HG02970 (cell line): ENCODE data around the gene KLHL30.
"Not testable (repeated sequence)": the region's sequence is repeated elsewhere in the genome, so short reads cannot be mapped to it uniquely, and the experiment has no call there.

Experiments used
- ATAC-seq: cut with Tn5 transposase; IDR thresholded peaks from one replicate; pipeline ENCODE4 v1.9.1; 2021; ENCODE audit warnings: mild to moderate bottlenecking, moderate library complexity, moderate number of reproducible peaks; ENCODE audit not compliant: unreplicated experiment, low FRiP score

KLHL30 gene

DNA sequence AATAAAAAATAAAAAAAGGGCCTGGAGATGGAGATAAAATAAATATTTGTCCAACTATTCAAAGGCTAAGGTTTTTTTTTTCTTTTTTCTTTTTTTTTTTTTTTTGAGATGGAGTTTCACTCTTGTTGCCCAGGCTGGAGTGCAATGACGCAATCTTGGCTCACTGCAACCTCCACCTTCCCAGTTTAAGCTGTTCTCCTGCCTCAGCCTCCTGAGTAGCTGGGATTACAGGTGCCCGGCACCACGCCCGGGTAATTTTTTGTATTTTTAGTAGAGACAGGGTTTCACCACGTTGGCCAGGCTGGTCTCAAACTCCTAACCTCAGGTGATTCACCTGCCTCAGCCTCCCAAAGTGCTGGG is 32.6 kb downstream of the KLHL30 start:
- not testable (repeated sequence) for ATAC-seq

DNA sequence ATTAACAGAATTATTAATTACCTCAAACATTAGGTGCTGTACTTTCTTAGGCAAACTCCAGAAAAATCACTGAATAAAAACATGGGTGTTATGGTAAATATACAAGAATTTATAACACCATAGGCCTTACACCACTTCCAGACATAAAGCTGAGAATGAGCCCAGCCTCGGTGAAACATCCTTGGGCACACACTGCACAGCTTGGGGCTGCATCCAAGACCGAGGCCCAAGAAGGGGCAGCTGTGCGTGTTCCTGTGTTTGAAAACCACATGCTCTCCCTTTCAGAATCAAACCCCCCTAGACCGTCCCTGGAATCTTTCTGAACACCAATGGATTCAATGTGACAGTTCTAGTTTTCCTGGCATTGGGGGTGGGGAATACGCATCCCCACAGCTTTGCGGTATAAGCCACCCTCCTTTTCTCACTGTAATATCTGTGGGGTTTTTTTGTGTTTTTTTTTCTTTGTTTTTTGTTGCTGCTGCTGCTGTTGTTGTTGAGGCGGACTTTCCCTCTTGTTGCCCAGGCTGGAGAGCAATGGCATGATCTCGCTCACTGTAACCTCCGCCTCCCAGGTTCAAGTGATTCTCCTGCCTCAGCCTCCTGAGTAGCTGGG is 33.2 kb downstream of the KLHL30 start:
- no peak for ATAC-seq

GRCh38 chr2:238172439-238172838 is 34.0 kb downstream of the KLHL30 start:
- ATAC-seq = no peak

DNA sequence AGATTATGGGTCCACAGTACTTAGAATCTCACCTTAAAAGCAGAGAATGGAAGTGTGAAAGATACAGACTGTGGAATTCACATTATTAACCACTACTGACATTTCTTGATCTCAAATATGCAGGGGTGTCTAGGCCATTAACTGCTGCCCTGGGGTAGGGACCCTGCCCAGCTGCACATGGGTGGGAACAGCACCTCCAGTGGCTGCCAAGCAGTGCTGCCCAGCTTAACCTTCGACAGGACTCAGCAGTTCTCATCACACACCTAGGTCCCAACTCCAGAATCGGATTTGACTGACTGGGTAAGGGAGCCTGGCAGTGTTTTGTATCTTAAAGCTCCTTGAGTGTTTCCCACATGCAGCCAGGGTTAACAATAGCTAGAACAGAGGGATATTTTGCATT is 35.2 kb downstream of the KLHL30 start:
- no peak for ATAC-seq

DNA sequence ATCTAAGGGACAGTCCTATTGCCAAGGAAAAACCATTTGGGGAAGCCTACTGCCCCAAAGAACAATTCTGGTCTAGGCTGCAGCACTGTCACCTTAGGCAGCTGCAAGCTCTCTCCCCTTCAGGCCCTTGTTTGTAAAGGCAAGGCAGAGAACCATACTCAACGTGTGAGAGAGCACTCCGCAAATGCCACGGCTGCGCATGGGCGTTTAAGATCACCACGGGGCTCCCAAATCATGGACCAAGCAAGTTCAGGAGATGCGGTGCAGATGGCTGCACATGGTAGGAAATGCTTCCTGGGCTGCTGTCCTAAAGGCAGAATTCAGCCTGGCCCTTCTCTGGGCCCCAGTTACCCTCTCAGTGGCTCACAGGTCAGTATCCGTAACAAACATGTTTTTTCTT is 35.8 kb downstream of the KLHL30 start:
- no peak for ATAC-seq

GRCh38 chr2:238174701-238175100 is 36.2 kb downstream of the KLHL30 start:
- ATAC-seq = no peak

GRCh38 chr2:238176613-238177012 is 38.1 kb downstream of the KLHL30 start:
- no peak for ATAC-seq

DNA sequence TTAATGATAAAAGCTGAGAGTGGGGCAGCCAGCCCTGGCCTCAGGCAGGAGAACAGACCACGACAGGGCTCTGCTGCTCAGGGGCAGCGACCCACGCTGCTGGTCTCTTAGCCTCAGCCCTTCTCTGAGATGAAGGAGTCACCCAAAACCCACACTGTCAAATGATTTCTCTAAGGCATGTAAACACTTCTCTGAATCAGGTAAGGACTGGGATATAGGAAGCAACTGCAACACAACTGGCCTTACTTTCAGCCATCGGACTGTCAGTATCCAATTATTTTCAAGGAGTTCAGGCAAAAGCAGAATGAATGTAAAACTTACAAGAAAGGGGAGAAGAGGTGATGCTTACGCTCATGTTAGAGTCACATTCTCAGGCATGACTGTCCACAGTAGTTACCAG is 42.1 kb downstream of the KLHL30 start:
- ATAC-seq = no peak

GRCh38 chr2:238182362-238182761 is 43.9 kb downstream of the KLHL30 start:
- ATAC-seq = no peak

DNA sequence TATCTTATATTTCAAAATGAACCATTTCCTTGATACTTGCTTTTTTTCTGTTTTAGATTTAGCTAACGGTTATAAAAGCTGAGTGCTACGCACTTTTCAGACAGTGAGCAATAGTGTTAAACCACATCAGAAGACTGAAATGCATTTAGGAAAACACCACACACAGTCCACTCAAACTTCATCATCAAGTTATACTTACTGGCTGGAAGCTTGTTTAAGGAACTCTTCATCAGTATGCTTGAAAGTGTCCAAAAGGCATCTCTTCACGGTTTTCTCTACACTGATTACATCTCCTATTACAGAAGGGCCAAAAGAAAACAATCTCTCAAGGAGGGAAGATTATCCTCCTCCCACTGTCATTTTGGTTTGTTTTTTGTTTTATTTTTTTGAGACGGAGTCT is 45.4 kb downstream of the KLHL30 start:
- no peak for ATAC-seq

DNA sequence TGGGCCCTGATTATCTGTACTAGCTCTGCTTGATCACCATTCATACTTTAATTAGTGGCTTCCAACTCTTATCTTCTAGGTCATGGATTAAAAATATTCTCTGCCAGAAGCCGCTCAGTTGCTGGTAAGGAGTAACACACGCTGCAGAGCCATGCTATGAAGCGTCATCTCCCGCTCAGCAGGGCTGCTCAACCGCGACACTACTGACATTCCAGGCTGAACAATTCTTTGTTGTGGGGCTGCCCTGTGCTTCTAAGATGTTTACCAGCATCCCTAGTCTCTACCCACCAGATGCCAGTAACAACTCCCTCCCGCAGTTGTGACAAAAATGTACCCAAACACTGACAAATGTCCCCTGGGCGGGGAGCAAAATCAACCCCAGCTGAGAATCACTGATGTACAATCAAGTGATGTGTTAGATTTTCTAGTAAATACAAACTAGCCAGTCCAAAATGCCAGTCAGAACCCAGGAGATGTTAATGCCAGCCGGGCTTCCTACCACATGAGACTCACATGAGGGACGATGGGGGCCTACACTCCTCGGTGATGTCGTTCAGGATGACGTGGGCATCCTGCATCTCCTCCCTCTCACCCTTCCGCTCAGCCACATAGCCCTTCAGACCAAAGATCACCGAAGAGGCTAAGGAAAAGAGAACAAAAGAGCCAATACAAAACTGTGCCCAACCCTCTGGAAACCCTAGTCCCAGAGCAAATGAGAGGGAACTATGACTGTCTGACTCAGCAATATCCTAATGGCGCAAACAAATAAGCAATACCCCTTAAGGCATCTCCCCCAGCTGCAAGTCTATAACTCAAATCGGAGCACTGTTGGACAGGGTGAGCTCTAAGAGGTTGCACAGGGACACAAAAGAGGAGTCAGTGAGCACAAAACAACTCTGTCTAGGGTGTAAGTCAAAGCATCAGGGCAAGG is 49.4 kb downstream of the KLHL30 start:
- ATAC-seq = no peak

GRCh38 chr2:238190445-238190844 is 52.0 kb downstream of the KLHL30 start:
- no peak for ATAC-seq
